SK-N-SH (cell line): ENCODE measurements around the gene EFCAB8.

Source experiments
- EZH2phosphoT487 ChIP-seq: fragments of 200-600 bp; sonication (generic); IDR thresholded peaks from 2 replicates; pipeline ENCODE4 v1.6.1; 2017; ENCODE audit warnings: low read depth, mixed run types, mild to moderate bottlenecking, antibody characterized with exemption, moderate library complexity, borderline replicate concordance
- FOXM1 ChIP-seq: IDR thresholded peaks from 2 replicates; pipeline ENCODE4 v1.4.0; 2012; ENCODE audit warnings: low read depth, mild to moderate bottlenecking
- GABPA ChIP-seq: IDR thresholded peaks from 2 replicates; pipeline ENCODE4 v1.4.0; 2012; ENCODE audit warnings: low read depth, mild to moderate bottlenecking
- JUND ChIP-seq: IDR thresholded peaks from 2 replicates; pipeline ENCODE4 v1.4.0; 2012
- MAX ChIP-seq: IDR thresholded peaks from 2 replicates; pipeline ENCODE4 v1.4.0; 2012; ENCODE audit warnings: low read depth
- POLR2AphosphoS5 ChIP-seq: IDR thresholded peaks from 2 replicates; pipeline ENCODE4 v1.6.1; 2012; ENCODE audit warnings: low read depth, low read length
- RAD21 ChIP-seq: IDR thresholded peaks from 2 replicates; pipeline ENCODE4 v1.6.1; 2012; ENCODE audit warnings: mild to moderate bottlenecking, low read length
- REST ChIP-seq: IDR thresholded peaks from 2 replicates; pipeline ENCODE4 v1.6.1; 2012; ENCODE audit warnings: mild to moderate bottlenecking, low read depth, low read length, moderate library complexity
- RXRA ChIP-seq: IDR thresholded peaks from 2 replicates; pipeline ENCODE4 v1.4.0; 2012; ENCODE audit warnings: low read depth, mild to moderate bottlenecking, borderline replicate concordance
- TAF1 ChIP-seq: IDR thresholded peaks from 2 replicates; pipeline ENCODE4 v1.6.1; 2012; ENCODE audit warnings: low read depth, mild to moderate bottlenecking, low read length, moderate library complexity, borderline replicate concordance
- ZBTB33 ChIP-seq: IDR thresholded peaks from 2 replicates; pipeline ENCODE4 v1.4.0; 2012; ENCODE audit warnings: low read depth, borderline replicate concordance
- TF ChIP-seq, protein P1 (sequence below): fragments of 200-600 bp; sonication (generic); IDR thresholded peaks from 2 replicates; pipeline ENCODE4 v1.6.1; 2017; ENCODE audit warnings: antibody characterized with exemption, mild to moderate bottlenecking, moderate library complexity
- TF ChIP-seq, protein P2 (sequence below): IDR thresholded peaks from 2 replicates; pipeline ENCODE4; 2012

DNA sequence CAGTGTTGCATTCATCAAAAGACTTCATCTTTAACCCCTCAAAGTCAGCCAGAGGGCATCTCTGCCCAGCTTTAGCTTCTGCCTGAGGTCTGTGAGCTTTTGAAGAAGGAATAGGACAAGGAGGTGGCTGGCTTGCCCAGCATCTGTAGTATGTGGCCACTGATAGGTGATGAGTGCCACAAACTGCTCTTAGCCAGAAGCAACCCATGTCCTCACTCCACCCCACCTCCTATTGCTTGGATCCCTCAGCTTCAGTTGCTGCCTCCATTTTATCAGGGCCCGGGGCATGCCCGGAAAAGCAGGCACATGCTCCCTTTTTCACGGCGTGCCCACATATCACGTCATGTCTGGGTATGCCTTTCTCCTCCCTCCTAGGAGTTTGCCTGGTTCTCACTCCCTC lies 11.9 kb upstream of the EFCAB8 start:
- TF ChIP-seq, protein P1, sequence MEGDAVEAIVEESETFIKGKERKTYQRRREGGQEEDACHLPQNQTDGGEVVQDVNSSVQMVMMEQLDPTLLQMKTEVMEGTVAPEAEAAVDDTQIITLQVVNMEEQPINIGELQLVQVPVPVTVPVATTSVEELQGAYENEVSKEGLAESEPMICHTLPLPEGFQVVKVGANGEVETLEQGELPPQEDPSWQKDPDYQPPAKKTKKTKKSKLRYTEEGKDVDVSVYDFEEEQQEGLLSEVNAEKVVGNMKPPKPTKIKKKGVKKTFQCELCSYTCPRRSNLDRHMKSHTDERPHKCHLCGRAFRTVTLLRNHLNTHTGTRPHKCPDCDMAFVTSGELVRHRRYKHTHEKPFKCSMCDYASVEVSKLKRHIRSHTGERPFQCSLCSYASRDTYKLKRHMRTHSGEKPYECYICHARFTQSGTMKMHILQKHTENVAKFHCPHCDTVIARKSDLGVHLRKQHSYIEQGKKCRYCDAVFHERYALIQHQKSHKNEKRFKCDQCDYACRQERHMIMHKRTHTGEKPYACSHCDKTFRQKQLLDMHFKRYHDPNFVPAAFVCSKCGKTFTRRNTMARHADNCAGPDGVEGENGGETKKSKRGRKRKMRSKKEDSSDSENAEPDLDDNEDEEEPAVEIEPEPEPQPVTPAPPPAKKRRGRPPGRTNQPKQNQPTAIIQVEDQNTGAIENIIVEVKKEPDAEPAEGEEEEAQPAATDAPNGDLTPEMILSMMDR = no peak
- no peak for TF ChIP-seq JUND
- no peak for TF ChIP-seq EZH2phosphoT487
- TF ChIP-seq, protein P2, sequence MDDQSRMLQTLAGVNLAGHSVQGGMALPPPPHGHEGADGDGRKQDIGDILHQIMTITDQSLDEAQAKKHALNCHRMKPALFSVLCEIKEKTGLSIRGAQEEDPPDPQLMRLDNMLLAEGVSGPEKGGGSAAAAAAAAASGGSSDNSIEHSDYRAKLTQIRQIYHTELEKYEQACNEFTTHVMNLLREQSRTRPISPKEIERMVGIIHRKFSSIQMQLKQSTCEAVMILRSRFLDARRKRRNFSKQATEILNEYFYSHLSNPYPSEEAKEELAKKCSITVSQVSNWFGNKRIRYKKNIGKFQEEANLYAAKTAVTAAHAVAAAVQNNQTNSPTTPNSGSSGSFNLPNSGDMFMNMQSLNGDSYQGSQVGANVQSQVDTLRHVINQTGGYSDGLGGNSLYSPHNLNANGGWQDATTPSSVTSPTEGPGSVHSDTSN = no peak
- TF ChIP-seq TAF1 = no peak
- TF ChIP-seq POLR2AphosphoS5 = no peak
- no peak for TF ChIP-seq RAD21
- TF ChIP-seq REST = no peak
- TF ChIP-seq ZBTB33 = no peak
- TF ChIP-seq GABPA = no peak
- TF ChIP-seq FOXM1 = no peak
- TF ChIP-seq RXRA = no peak
- TF ChIP-seq MAX = no peak
